Neural cell (in vitro differentiated cells): Measurements from ENCODE around the gene ELP5. TPM values are rescaled to one million over a fixed set of nuclear protein-coding genes. Genes with fewer than 3 reads are reported as not detected.

ENCODE experiments used
- H2AFZ ChIP-seq: fragments of 200-600, 300-800 bp; sonication (generic), shearing (Covaris generic); 2 replicates; pipeline ENCODE4 v1.6.0; 2014; ENCODE audit warnings: low read depth, mild to moderate bottlenecking, antibody characterized with exemption, low read length, moderate library complexity
- H3F3A ChIP-seq: fragments of 200-600 bp; shearing (Covaris generic); 2 replicates; pipeline ENCODE4 v1.6.1; 2016; ENCODE audit warnings: mild to moderate bottlenecking, moderate library complexity, mixed read lengths, antibody characterized with exemption, low read length; ENCODE audit not compliant: insufficient read depth, poor library complexity, severe bottlenecking
- H3K27ac ChIP-seq: fragments of 200-600, 300-800 bp; sonication (generic), shearing (Covaris generic); 2 replicates; pipeline ENCODE4 v1.5.1; 2014; ENCODE audit warnings: mild to moderate bottlenecking, low read length, moderate library complexity
- H3K27me3 ChIP-seq: fragments of 300-800, 200-600 bp; sonication (generic), shearing (Covaris generic); 2 replicates; pipeline ENCODE4 v1.6.0; 2014; ENCODE audit warnings: mild to moderate bottlenecking, low read depth, low read length, moderate library complexity; ENCODE audit not compliant: insufficient read depth
- H3K36me3 ChIP-seq: fragments of 300-800, 200-600 bp; sonication (generic), shearing (Covaris generic); 2 replicates; pipeline ENCODE4 v1.5.1; 2014; ENCODE audit warnings: mild to moderate bottlenecking, antibody characterized with exemption, low read length, moderate library complexity; ENCODE audit not compliant: insufficient read depth
- H3K4me2 ChIP-seq: fragments of 300-800, 200-600 bp; sonication (generic), shearing (Covaris generic); 2 replicates; pipeline ENCODE4 v1.6.0; 2014; ENCODE audit warnings: mild to moderate bottlenecking, low read length
- H3K4me3 ChIP-seq: fragments of 300-800, 200-600 bp; sonication (generic), shearing (Covaris generic); 2 replicates; pipeline ENCODE4 v1.5.1; 2014; ENCODE audit warnings: mild to moderate bottlenecking, low read length, moderate library complexity
- H3K79me2 ChIP-seq: fragments of 200-600 bp; shearing (Covaris generic); replicated peaks from 2 replicates; pipeline ENCODE4 v1.6.0; 2014; ENCODE audit warnings: mild to moderate bottlenecking, low read length, moderate library complexity; ENCODE audit not compliant: insufficient read depth
- H3K9ac ChIP-seq: fragments of 300-800, 200-600 bp; sonication (generic), shearing (Covaris generic); 2 replicates; pipeline ENCODE4 v1.6.1; 2016; ENCODE audit warnings: mild to moderate bottlenecking, low read length, mixed read lengths
- H3K9me2 ChIP-seq: fragments of 200-600 bp; shearing (Covaris generic); 2 replicates; pipeline ENCODE4 v1.6.1; 2016; ENCODE audit warnings: mild to moderate bottlenecking, low read length, mixed read lengths; ENCODE audit not compliant: insufficient read depth
- H3K9me3 ChIP-seq: fragments of 200-600, 300-800 bp; sonication (generic), shearing (Covaris generic); 2 replicates; pipeline ENCODE4 v1.6.1; 2016; ENCODE audit warnings: mild to moderate bottlenecking, mixed run types, low read length, moderate library complexity, mixed read lengths
- H4K20me1 ChIP-seq: fragments of 200-600 bp; shearing (Covaris generic); 2 replicates; pipeline ENCODE4 v1.6.1; 2016; ENCODE audit warnings: mild to moderate bottlenecking, mixed run types; ENCODE audit not compliant: insufficient read depth
- CTCF ChIP-seq: fragments of 450-650 bp; IDR thresholded peaks from 2 replicates; pipeline ENCODE4 v1.5.1; 2014; ENCODE audit warnings: antibody characterized with exemption, mild to moderate bottlenecking, moderate library complexity; ENCODE audit not compliant: poor library complexity, severe bottlenecking
- EP300 ChIP-seq: fragments of 450-650 bp; conservative IDR thresholded peaks from 2 replicates; pipeline ENCODE4 v1.6.1; 2014; ENCODE audit warnings: antibody characterized with exemption, mild to moderate bottlenecking, moderate library complexity; ENCODE audit not compliant: poor library complexity, severe bottlenecking
- EZH2 ChIP-seq: fragments of 200-600, 300-800 bp; shearing (Covaris generic), sonication (generic); IDR thresholded peaks from 2 replicates; pipeline ENCODE4 v1.6.1; 2014; ENCODE audit warnings: antibody characterized with exemption, low read length, borderline replicate concordance, mild to moderate bottlenecking; ENCODE audit not compliant: insufficient read depth, poor library complexity, severe bottlenecking
- MXI1 ChIP-seq: fragments of 450-650 bp; conservative IDR thresholded peaks from 2 replicates; pipeline ENCODE4 v1.6.1; 2014; ENCODE audit warnings: antibody characterized with exemption, mild to moderate bottlenecking; ENCODE audit not compliant: poor library complexity, severe bottlenecking
- POLR2AphosphoS5 ChIP-seq: IDR thresholded peaks from 2 replicates; pipeline ENCODE4 v1.6.1; 2012
- RAD21 ChIP-seq: fragments of 450-650 bp; conservative IDR thresholded peaks from 2 replicates; pipeline ENCODE4 v1.6.1; 2014; ENCODE audit warnings: antibody characterized with exemption, mild to moderate bottlenecking, moderate library complexity
- REST ChIP-seq: IDR thresholded peaks from 2 replicates; pipeline ENCODE4 v1.6.1; 2012; ENCODE audit warnings: borderline replicate concordance
- SMC3 ChIP-seq: fragments of 450-650 bp; conservative IDR thresholded peaks from 2 replicates; pipeline ENCODE4 v1.6.1; 2014; ENCODE audit warnings: antibody characterized with exemption, mild to moderate bottlenecking, moderate library complexity; ENCODE audit not compliant: poor library complexity
- TAF1 ChIP-seq: IDR thresholded peaks from 2 replicates; pipeline ENCODE4 v1.6.1; 2012; ENCODE audit warnings: low read depth
- polyA plus RNA-seq: library from polyadenylated mRNA; depleted of rRNA; stranded (reverse); fragments of >200 nt; gene quantifications from 2 replicates; pipeline ENCODE4 v1.2.3, GENCODE V29; 2014

ELP5 gene
- polyA plus RNA-seq, 1 donor from 2014 or later: 82.7 TPM

GRCh38 chr17:7266784-7267183 lies 14.8 kb downstream of the ELP5 start:
- TF ChIP-seq EP300: no peak
- no peak for TF ChIP-seq RAD21
- no peak for TF ChIP-seq EZH2
- H3K27me3 ChIP-seq: peaks cover 31% of the 10 kb centered on the region
- no peak overlapping the region for H3K4me3 ChIP-seq
- H2AFZ ChIP-seq: no peak overlapping the region
- no peaks in the 10 kb centered on the region for H3K79me2 ChIP-seq
- H3K9me2 ChIP-seq: no peaks in the 10 kb centered on the region
- no peaks in the 10 kb centered on the region for H3F3A ChIP-seq
- no peak overlapping the region for H3K27ac ChIP-seq
- no peaks in the 10 kb centered on the region for H3K36me3 ChIP-seq
- H4K20me1 ChIP-seq: no peaks in the 10 kb centered on the region
- H3K4me2 ChIP-seq: no peak overlapping the region
- no peaks in the 10 kb centered on the region for H3K9me3 ChIP-seq
- H3K9ac ChIP-seq: no peak overlapping the region

GRCh38 chr17:7279448-7279847 lies 27.4 kb downstream of the ELP5 start:
- H3K27ac ChIP-seq: no peak overlapping the region
- H3K36me3 ChIP-seq: no peaks in the 10 kb centered on the region
- no peaks in the 10 kb centered on the region for H3F3A ChIP-seq
- no peaks in the 10 kb centered on the region for H4K20me1 ChIP-seq
- H3K9ac ChIP-seq: no peak overlapping the region
- H3K27me3 ChIP-seq: peaks cover 31% of the 10 kb centered on the region
- no peak overlapping the region for H2AFZ ChIP-seq
- H3K9me2 ChIP-seq: no peaks in the 10 kb centered on the region
- H3K4me3 ChIP-seq: no peak overlapping the region
- no peak overlapping the region for H3K4me2 ChIP-seq
- TF ChIP-seq CTCF (no peak), POLR2AphosphoS5 (no peak), RAD21 (no peak), TAF1 (no peak), SMC3 (no peak), REST (no peak), EP300 (no peak), MXI1 (no peak)
- H3K79me2 ChIP-seq: no peaks in the 10 kb centered on the region
- H3K9me3 ChIP-seq: no peaks in the 10 kb centered on the region
